ENCODE results near the gene CAMSAP1. TPM values are rescaled to one million over a fixed set of nuclear protein-coding genes. Genes with fewer than 3 reads are reported as not detected.

Gene CAMSAP1
- total and polyA plus RNA-seq, 2 donors from 2014 or later = 3.3 to 38.6 TPM

- no peak for TF ChIP-seq CTCF (IDR thresholded peaks at IDR 0.05; ENCODE audit: borderline replicate concordance, extremely low read depth, insufficient read depth)
- Histone ChIP-seq H3K4me1 (ENCODE audit: control insufficient read depth in 2 of 3, insufficient read depth in 2 of 3, low read depth in 1 of 3, low read length in 3 of 3) (no peaks in the 10 kb centered on the region), H3K27me3 (ENCODE audit: control insufficient read depth, insufficient read depth, low read length) (no peaks in the 10 kb centered on the region), H3K9ac (ENCODE audit: low read length in 3 of 3) (no peak overlapping the region), H3K36me3 (ENCODE audit: control insufficient read depth in 2 of 3, insufficient read depth in 3 of 3, low read length in 3 of 3) (peaks cover 0 to 7% (median 5%) of the 10 kb centered on the region in 3 donors), H3K9me3 (ENCODE audit: control insufficient read depth in 2 of 3, insufficient read depth in 1 of 3, low read length in 3 of 3) (no peaks in the 10 kb centered on the region), H3K4me3 (ENCODE audit: low read length in 3 of 3) (no peak overlapping the region), H3K27ac (ENCODE audit: low read depth in 2 of 2, low read length in 2 of 2) (no peak overlapping the region)
- intact Hi-C loops (cut with DNase I) = no loop called here
- DNase-seq (no peak), FAIRE-seq (no peak)
Observed at GRCh38 chr9:135857371-135857786, 50.0 kb downstream of the CAMSAP1 start.

GRCh38 chr9:135851748-135852147 lies 55.6 kb downstream of the CAMSAP1 start:
- intact Hi-C loops (cut with DNase I) = no loop called here
- H3K4me3 ChIP-seq (ENCODE audit: low read length in 3 of 3) = no peak overlapping the region
- peaks cover 0 to 18% (median 13%) of the 10 kb centered on the region in 3 donors for H3K36me3 ChIP-seq (ENCODE audit: control insufficient read depth in 2 of 3, insufficient read depth in 3 of 3, low read length in 3 of 3)
- no peaks in the 10 kb centered on the region for H3K4me1 ChIP-seq (ENCODE audit: control insufficient read depth in 2 of 3, insufficient read depth in 2 of 3, low read depth in 1 of 3, low read length in 3 of 3)
- no peak overlapping the region for H3K9ac ChIP-seq (ENCODE audit: low read length in 3 of 3)
- no peak for TF ChIP-seq CTCF (IDR thresholded peaks at IDR 0.05; ENCODE audit: borderline replicate concordance, extremely low read depth, insufficient read depth)
- no peaks in the 10 kb centered on the region for H3K27me3 ChIP-seq (ENCODE audit: control insufficient read depth, insufficient read depth, low read length)
- H3K9me3 ChIP-seq (ENCODE audit: control insufficient read depth in 2 of 3, insufficient read depth in 1 of 3, low read length in 3 of 3) = no peaks in the 10 kb centered on the region
- H3K27ac ChIP-seq (ENCODE audit: low read depth in 2 of 2, low read length in 2 of 2) = no peak overlapping the region
- DNase-seq (no peak), FAIRE-seq (no peak)

- Histone ChIP-seq H3K27me3 (ENCODE audit: control insufficient read depth, insufficient read depth, low read length) (no peaks in the 10 kb centered on the region), H3K4me3 (ENCODE audit: low read length in 3 of 3) (no peak overlapping the region), H3K9me3 (ENCODE audit: control insufficient read depth in 2 of 3, insufficient read depth in 1 of 3, low read length in 3 of 3) (no peaks in the 10 kb centered on the region), H3K4me1 (ENCODE audit: control insufficient read depth in 2 of 3, insufficient read depth in 2 of 3, low read depth in 1 of 3, low read length in 3 of 3) (no peaks in the 10 kb centered on the region), H3K27ac (ENCODE audit: low read depth in 2 of 2, low read length in 2 of 2) (no peak overlapping the region), H3K36me3 (ENCODE audit: control insufficient read depth in 2 of 3, insufficient read depth in 3 of 3, low read length in 3 of 3) (peaks cover 0 to 14% (median 13%) of the 10 kb centered on the region in 3 donors), H3K9ac (ENCODE audit: low read length in 3 of 3) (no peak overlapping the region)
- no peak for TF ChIP-seq CTCF (IDR thresholded peaks at IDR 0.05; ENCODE audit: borderline replicate concordance, extremely low read depth, insufficient read depth)
- DNase-seq (no peak), FAIRE-seq (no peak)
- intact Hi-C loops (cut with DNase I) = no loop called here
Observed at GRCh38 chr9:135850737-135851136, 56.6 kb downstream of the CAMSAP1 start.

DNA sequence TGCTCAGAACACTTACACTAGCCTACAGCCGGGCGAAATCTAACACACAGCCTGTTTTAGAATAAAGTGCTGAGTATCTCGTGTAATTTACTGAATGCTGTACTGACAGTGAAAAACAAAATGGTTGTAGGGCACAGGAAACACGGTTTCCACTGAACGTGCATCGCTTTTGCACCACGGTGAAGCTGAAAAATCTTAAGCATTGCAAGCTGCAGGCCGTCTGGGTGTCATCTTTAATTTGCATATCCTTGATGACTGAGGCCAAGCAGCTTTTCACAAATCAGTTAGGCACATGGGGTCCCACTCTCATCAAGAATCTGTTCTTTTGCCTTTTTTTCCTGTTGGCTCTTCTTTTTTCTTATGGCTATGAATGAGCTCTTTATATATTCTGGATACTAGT lies 58.2 kb downstream of the CAMSAP1 start:
- no peak for TF ChIP-seq CTCF (IDR thresholded peaks at IDR 0.05; ENCODE audit: borderline replicate concordance, extremely low read depth, insufficient read depth)
- no peaks in the 10 kb centered on the region for H3K27me3 ChIP-seq (ENCODE audit: control insufficient read depth, insufficient read depth, low read length)
- DNase-seq (no peak), FAIRE-seq (no peak)
- intact Hi-C loops (cut with DNase I) = no loop called here
- H3K4me3 ChIP-seq (ENCODE audit: low read length in 3 of 3) = no peak overlapping the region
- no peak overlapping the region for H3K9ac ChIP-seq (ENCODE audit: low read length in 3 of 3)
- no peaks in the 10 kb centered on the region for H3K9me3 ChIP-seq (ENCODE audit: control insufficient read depth in 2 of 3, insufficient read depth in 1 of 3, low read length in 3 of 3)
- H3K4me1 ChIP-seq (ENCODE audit: control insufficient read depth in 2 of 3, insufficient read depth in 2 of 3, low read depth in 1 of 3, low read length in 3 of 3) = no peaks in the 10 kb centered on the region
- no peak overlapping the region for H3K27ac ChIP-seq (ENCODE audit: low read depth in 2 of 2, low read length in 2 of 2)
- peaks cover 0 to 14% (median 13%) of the 10 kb centered on the region in 3 donors for H3K36me3 ChIP-seq (ENCODE audit: control insufficient read depth in 2 of 3, insufficient read depth in 3 of 3, low read length in 3 of 3)
